T1000 (cell line): ENCODE results near the gene MAML2.

Experiments used
- DNase-seq: peaks from one replicate; lab custom pipeline; 2025; ENCODE audit warnings: mixed read lengths; lab: John Stamatoyannopoulos, UW

Gene MAML2

GRCh38 chr11:96339706-96340554 lies 3.1 kb downstream of the MAML2 start:
- no peak for DNase-seq

DNA sequence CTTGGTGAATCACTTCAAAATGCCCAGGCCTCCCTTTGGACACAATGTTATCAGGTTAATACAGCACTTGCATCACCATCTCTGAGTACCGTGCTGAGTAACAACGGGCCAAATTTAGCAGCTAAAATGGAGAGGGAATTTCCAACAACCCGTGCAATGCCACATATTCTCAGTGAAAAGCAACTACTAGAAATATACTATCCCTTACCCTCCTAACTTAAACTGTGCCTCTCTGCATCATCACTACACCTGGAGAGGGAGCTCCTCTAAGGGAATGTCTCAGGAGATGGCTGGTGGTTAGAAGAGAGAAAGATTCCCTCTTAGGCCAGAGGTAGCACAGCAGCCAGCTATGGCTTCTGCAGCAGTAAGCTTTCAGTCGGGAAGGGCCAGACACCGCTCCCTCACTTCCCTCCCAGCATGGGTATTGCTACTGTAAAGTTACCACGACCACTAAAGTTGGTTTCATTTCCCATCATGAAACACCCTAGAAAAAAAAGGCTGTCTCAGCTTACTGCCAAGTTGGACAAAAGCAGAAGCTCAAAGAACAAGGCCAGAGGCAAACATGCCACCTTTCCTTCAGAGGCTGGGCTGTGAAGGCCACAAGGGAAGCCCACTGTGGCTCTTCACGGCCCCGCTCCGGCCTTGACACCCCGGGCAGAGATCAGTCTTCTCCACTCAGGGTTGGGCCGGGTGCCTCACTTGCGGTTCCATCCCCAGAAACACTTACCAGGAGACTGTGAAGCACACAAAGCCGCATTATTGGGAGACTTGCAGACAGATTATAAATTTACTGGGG lies 3.9 kb downstream of the MAML2 start:
- DNase-seq = no peak

DNA sequence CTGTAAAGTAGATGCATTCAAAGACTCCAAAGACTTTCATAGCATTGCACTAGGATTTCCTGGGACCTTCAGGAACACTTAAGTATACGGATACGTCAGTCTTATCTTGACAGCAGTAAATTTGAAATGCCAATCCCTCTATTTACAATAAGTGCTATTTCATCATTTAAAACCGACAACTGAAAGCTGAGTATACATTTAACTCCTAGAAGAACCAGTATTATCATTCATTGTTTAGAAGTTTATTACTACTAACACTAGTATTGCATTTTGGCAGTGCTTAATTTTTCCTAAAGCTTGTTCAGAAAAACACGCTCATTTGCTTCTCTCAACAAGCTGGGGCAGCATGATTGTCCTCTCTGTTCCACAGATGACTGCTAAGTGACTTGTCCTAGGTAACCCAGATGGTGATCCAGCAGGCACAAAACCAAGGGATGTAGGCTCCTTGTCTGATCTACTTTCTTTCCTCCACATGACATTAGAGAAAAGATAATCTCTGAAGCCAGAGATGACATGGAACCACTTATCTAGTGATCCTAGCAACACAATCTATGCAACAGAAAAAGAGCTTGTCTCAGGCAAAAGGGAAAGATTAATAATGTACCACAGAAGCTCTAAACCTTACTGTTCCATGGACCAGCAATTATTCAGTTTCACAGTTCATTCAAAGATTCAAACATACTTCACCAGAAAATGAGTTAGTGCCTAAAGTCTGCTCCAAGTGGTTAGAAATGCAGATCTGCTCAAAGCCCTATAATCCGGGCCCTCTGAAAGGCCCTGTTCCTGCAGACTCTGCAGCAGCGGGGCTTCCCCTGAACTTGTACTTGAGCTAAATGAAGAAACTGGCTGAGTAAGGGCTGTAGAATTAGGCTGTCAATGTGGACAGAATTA lies 5.2 kb downstream of the MAML2 start:
- no peak for DNase-seq

DNA sequence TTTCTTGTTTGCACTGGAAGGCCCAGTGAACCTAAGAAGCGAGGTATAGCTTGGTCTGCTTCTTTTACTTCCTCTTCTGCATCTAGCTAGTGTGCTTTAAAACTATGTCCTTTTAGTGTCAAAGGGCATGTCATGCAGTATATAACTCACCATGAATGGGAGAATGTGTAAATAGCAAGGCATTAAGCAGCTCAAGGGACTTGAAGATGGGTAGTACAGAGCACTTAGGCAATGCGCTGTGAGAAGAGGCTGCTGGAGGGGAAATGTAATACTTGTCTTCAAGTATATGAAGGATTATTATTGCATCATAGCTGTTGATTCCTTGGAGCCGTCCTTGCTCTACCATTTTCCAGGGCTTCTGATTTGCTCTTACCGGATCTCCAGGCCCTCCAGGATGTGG lies 7.6 kb downstream of the MAML2 start:
- DNase-seq = no peak

DNA sequence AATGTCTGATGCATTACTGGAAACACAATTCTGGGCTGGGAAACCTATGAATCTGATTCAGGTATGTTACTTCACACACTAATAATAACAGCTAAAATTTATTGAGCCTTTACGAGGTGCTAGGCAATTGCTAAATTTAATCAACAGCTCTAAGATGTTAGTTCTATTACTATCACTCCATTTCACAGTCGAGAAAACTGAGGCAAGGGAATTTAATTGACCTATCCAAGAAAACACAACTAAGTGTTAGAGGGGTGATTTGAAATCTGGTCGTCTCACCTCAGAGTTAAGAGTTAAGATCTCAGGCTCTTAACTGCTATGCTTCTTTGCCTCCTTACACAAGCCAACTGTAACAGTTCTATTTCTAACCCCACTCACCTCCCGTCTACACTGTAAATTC lies 8.8 kb downstream of the MAML2 start:
- DNase-seq = no peak

- no peak for DNase-seq
These were observed 9.7 kb downstream of the MAML2 start for GRCh38 chr11:96333191-96333719.

- DNase-seq = no peak
These were observed 10.7 kb downstream of the MAML2 start for GRCh38 chr11:96332126-96332771.

DNA sequence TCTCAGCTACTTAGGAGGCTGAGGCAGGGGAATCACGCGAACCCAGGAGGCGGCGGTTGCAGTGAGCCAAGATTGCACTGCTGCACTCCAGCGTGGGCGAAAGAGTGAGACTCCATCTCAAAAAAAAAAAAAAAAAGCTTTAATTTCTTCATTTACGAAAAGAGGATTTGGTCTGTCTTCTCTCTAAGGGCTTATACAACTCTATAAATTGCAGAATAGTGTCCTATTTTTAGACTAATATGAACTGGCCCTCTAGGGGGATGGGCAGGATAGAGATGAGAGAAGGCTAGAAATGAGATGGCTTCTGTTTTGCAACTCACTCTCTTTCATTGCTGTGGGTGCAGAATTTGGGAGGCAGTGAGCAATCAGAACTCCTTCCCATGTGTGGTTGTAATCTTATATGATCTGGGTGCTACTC lies 11.3 kb downstream of the MAML2 start:
- DNase-seq = no peak

- DNase-seq = no peak
These were observed 12.5 kb downstream of the MAML2 start for GRCh38 chr11:96330511-96330859.

DNA sequence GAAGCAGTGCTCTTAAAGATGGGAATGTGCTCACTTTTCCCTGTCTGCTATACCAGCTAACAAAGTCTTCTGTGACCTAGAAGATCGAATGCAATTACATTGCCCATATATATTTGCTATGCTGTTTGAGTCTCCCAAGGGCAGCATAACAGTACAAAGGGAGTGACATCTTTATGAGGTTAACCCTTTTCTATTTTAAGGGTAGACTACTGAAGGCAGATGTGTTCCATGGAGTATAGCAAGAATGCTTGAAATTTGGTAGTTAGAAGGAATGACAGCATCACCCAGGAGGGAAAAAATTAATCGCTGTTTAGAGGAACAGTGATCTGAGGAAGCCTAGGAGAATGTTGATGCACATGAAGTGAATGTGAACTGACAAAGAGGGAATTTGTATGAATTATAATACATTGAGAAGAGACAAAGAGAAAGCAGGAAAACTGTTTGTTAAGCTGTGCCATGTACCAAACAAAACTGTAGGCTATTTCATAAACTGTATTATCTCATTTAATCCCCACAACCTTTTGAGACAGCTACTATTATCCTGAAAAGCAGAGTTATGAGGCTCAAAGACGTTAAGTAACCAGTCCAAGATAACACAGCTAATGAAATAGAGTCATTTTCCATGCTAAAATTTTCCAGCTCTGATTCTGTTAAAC lies 13.0 kb downstream of the MAML2 start:
- DNase-seq = no peak

DNA sequence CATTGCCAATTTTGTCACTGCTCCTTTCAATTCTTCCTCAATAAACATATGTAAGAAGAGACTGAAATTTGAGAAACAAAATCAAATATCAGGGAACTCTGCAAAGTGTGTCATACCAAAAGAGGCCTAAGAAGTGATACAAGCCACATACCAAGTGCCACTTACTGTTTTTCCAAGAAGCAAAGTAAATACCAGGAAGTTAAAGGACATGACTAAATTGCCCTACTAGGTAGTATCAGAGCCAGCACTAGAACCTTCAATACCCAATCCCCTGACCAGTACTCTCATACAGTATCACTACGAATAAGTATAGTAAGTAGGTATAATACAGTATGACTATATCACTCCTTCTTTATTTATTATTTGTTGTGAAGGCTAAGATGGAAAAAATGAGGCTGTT lies 13.6 kb downstream of the MAML2 start:
- no peak for DNase-seq

DNA sequence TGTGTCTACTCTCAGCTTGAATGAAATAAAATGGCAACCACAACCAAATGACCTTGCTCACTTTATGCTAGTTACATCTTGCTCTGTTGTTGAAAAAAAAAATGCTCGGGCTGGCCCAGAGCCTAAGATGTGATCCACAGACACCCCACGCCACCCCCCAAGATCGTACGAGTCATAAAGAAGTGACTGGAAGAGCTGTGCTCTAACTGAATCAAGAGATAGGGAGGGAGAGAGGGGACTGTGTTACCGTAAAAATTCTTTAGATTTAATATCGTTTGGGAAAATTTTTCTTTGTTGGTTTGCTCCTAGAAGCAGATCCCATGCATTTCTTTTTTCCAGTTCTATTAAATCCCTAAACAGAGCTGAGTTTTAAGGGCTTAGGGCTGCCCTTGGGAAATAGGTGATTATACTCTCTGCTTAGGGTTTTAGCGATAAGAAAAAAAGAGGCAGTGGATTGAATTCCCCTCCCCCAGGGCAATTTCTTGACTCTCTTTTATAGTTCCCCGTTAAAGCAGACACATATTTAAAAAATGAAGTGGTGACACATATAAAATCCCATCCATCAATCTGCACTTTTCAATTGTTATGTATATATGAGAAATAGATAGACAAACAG lies 14.5 kb downstream of the MAML2 start:
- DNase-seq = no peak

DNA sequence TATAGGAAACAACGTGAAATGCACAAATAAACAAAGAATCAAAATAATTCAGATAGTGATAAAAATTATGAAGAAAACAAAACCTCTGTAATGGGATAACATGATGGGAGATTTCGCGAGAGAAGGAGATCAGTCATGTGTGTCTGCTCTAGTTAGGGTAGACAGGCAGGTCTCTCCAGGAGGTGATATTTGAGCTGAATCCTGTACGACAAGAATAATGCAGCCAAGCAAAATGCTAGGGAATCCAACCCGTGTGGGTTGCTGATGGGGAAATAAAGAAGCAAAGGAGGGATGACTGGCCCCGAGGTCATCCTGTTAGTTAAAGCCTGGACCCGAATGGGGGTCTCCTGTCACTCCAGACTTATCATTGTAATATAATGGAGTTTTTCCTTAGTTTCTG lies 16.0 kb downstream of the MAML2 start:
- no peak for DNase-seq

DNA sequence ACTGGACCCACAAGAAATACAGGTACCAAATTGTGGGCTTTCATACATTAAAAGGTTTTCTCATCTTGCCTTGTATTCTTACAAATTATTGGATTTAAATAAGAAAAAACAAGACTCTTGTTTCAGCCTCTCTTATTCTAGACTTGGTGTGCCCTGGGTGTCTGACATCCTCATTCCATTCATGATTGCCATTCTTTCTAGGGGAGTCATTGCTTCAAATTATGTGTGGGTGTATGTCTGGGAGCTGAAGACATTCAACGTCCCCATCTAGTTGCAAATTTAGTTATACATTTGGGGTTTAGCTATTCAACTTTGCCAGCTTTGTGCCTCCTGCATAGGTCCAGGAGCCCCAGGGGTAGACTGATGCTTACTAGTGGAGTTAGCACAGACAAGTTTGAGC lies 18.1 kb downstream of the MAML2 start:
- no peak for DNase-seq

DNA sequence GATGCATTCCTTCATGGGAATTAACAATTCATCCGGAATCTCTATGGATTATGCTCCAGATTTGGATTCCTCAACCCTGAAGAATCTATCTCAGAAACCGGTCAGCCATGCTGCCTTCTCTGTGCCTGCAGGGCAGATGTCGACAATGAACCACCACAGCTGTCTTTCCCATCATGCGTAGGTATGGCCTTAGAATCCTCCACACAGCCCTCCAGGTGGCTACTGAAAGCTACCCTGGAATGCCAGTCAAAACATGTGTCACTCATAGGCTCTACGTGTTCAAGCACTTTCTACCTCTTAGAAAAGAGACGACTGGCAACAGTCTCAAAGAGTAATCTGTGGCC lies 19.4 kb downstream of the MAML2 start:
- no peak for DNase-seq

GRCh38 chr11:96322775-96323641 lies 20.0 kb downstream of the MAML2 start:
- DNase-seq = no peak

DNA sequence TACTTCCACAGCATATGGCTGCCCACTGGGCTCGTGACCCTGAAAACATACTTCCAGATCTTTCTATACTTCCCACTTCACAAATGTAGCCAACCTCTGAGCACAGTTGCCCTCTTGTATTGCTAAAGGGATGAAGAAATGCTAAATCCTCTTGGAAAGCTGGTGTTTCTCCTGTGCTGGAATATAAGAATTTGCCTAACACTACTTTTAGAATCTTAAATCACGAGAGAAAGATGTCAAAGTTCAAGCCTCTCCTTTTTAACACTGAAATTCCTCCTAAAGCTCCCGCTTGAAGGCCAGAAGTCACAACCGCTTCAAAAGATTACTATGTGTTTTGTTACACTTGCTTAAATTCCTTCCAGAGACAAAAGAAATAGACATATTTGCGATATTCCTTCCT lies 21.9 kb downstream of the MAML2 start:
- DNase-seq = no peak

- no peak for DNase-seq
These were observed 22.9 kb downstream of the MAML2 start for GRCh38 chr11:96319898-96320656.

DNA sequence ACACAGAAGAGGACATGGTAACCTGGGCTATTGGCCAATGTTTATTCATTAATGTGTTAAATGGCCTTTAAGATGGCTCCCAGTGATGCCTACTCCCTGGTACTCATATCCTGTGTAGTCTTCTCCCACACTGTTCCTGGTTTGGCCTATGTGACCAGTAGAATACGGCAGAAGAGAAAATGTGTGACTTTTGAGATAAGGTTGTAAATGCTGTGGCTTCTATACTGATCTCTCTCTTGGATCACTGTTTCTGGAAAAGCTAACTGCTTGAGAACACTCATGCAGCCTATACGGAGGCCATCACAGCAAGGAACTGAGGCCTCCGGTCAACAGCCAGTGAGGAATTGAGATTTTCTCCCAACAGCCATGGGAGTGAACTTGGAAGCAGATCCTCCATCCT lies 24.1 kb downstream of the MAML2 start:
- no peak for DNase-seq
